Stimulated activated CD8-positive, alpha-beta memory T cell treated with anti-CD3 and anti-CD28 coated beads, Interleukin-4, amount 100 ng/mL, for 1 hour (primary cell): ENCODE measurements around the gene AHNAK2.

Experiments used
- DNase-seq, 2 donors: peaks; one replicate each; pipeline ENCODE4 v3.0.0-alpha.2; 2020; ENCODE audit warnings: low read depth in 2 of 2, low spot score in 1 of 2

AHNAK2 gene

GRCh38 chr14:104986487-104987164 is 8.5 kb upstream of the AHNAK2 start:
- no peak for DNase-seq

GRCh38 chr14:104985675-104986486 is 7.7 kb upstream of the AHNAK2 start, which contains the start of gene CLBA1:
CLBA1 (plus strand) TSS chr14:104985788; CDS start chr14:104986432, 644 bp downstream.
- peak; percentile 63 to 72 for DNase-seq

- no peak for DNase-seq
Observed at GRCh38 chr14:104984056-104984894, 6.1 kb upstream of the AHNAK2 start.

- no peak for DNase-seq
Observed at GRCh38 chr14:104983231-104983721, 5.1 kb upstream of the AHNAK2 start.

GRCh38 chr14:104982548-104983230 is 4.5 kb upstream of the AHNAK2 start:
- no peak for DNase-seq

GRCh38 chr14:104981699-104982541 is 3.7 kb upstream of the AHNAK2 start:
- DNase-seq = no peak

GRCh38 chr14:104980611-104981531 is 2.7 kb upstream of the AHNAK2 start:
- no peak for DNase-seq

GRCh38 chr14:104979758-104980610 is 1.8 kb upstream of the AHNAK2 start:
- no peak for DNase-seq

- DNase-seq = no peak
Observed at GRCh38 chr14:104978746-104979691, 845 bp upstream of the AHNAK2 start.

GRCh38 chr14:104977008-104977680 is 1.0 kb downstream of the AHNAK2 start:
- no peak for DNase-seq

- DNase-seq = peak; percentile 76 to 79
Observed at GRCh38 chr14:104976198-104977007, 1.8 kb downstream of the AHNAK2 start.

GRCh38 chr14:104975481-104976197 is 2.5 kb downstream of the AHNAK2 start:
- no peak for DNase-seq

- no peak for DNase-seq
Observed at GRCh38 chr14:104974665-104975390, 3.3 kb downstream of the AHNAK2 start.

- DNase-seq = no peak
Observed at GRCh38 chr14:104974146-104974541, 4.0 kb downstream of the AHNAK2 start.
